T-helper 1 cell (primary cell): ENCODE measurements around the gene PPP1R12C.

Experiments used
- DNase-seq, 5 donors: peaks; one replicate each; pipeline ENCODE4 v3.0.0-alpha.2; 2012 to 2020

The PPP1R12C gene

GRCh38 chr19:55146705-55147273 lies 29.4 kb upstream of the PPP1R12C start:
- DNase-seq: no peak

- DNase-seq: peak in 1 of 5 donors; percentile 34
Observed at GRCh38 chr19:55146078-55146704, 28.8 kb upstream of the PPP1R12C start.

GRCh38 chr19:55145232-55145631 lies 27.8 kb upstream of the PPP1R12C start:
- no peak for DNase-seq

GRCh38 chr19:55141696-55142095 lies 24.3 kb upstream of the PPP1R12C start:
- no peak for DNase-seq

GRCh38 chr19:55137915-55138314 lies 20.5 kb upstream of the PPP1R12C start:
- no peak for DNase-seq

GRCh38 chr19:55136399-55137102 lies 19.1 kb upstream of the PPP1R12C start:
- DNase-seq: no peak

GRCh38 chr19:55134736-55135135 lies 17.3 kb upstream of the PPP1R12C start:
- DNase-seq: no peak

GRCh38 chr19:55133639-55134444 lies 16.4 kb upstream of the PPP1R12C start:
- no peak for DNase-seq

GRCh38 chr19:55132453-55133129 lies 15.2 kb upstream of the PPP1R12C start:
- no peak for DNase-seq

- DNase-seq: no peak
Observed at GRCh38 chr19:55131421-55131820, 14.0 kb upstream of the PPP1R12C start.

- DNase-seq: peak in 1 of 5 donors; percentile 24
Observed at GRCh38 chr19:55119053-55119452, 1.6 kb upstream of the PPP1R12C start.

GRCh38 chr19:55118401-55118991 lies 1.1 kb upstream of the PPP1R12C start:
- peak in 1 of 5 donors; percentile 33 for DNase-seq

- DNase-seq: peak; percentile 93 to 99 (median 96)
Observed at GRCh38 chr19:55117663-55118391, 390 bp upstream of the PPP1R12C start.

- peak in 4 of 5 donors; percentile 41 to 64 (median 42) for DNase-seq
Observed at GRCh38 chr19:55116232-55116858, 1.1 kb downstream of the PPP1R12C start.

GRCh38 chr19:55115446-55116065 lies 1.9 kb downstream of the PPP1R12C start:
- no peak for DNase-seq

- no peak for DNase-seq
Observed at GRCh38 chr19:55114566-55115145, 2.8 kb downstream of the PPP1R12C start.

- DNase-seq: no peak
Observed at GRCh38 chr19:55113570-55114039, 3.8 kb downstream of the PPP1R12C start.

- DNase-seq: no peak
Observed at GRCh38 chr19:55112777-55113569, 4.5 kb downstream of the PPP1R12C start.

- DNase-seq: no peak
Observed at GRCh38 chr19:55112246-55112776, 5.1 kb downstream of the PPP1R12C start.
